H9 (cell line): ENCODE results near the gene ZNF688. TPM values are rescaled to one million over a fixed set of nuclear protein-coding genes. Genes with fewer than 3 reads are reported as not detected.

Source experiments
- DNase-seq: peaks from one replicate; pipeline ENCODE4 v3.0.0-alpha.2; 2017
- H2AFZ ChIP-seq: one replicate; pipeline ENCODE4 v1.6.1; 2013; ENCODE audit warnings: mild to moderate bottlenecking, low read length, control low read depth, moderate library complexity
- H2AK5ac ChIP-seq: 2 replicates; pipeline ENCODE4 v1.6.1; 2013; ENCODE audit warnings: low read length, control low read depth, mixed read lengths; ENCODE audit not compliant: insufficient read length
- H2BK120ac ChIP-seq: one replicate; pipeline ENCODE4 v1.6.1; 2013; ENCODE audit warnings: low read depth, mild to moderate bottlenecking, low read length, control low read depth, inconsistent platforms; ENCODE audit not compliant: poor library complexity, severe bottlenecking
- H2BK12ac ChIP-seq: 2 replicates; pipeline ENCODE4 v1.6.1; 2013; ENCODE audit warnings: low read length, control low read depth, mixed read lengths, low read depth; ENCODE audit not compliant: insufficient read length
- H2BK15ac ChIP-seq: 2 replicates; pipeline ENCODE4 v1.6.1; 2013; ENCODE audit warnings: low read depth, low read length, control low read depth
- H2BK20ac ChIP-seq: one replicate; pipeline ENCODE4 v1.6.1; 2013; ENCODE audit warnings: low read depth, mild to moderate bottlenecking, low read length, control low read depth, inconsistent platforms; ENCODE audit not compliant: poor library complexity, severe bottlenecking
- H2BK5ac ChIP-seq: 2 replicates; pipeline ENCODE4 v1.6.1; 2013; ENCODE audit warnings: low read length, control low read depth, mixed read lengths; ENCODE audit not compliant: insufficient read length
- H3K14ac ChIP-seq: 2 replicates; pipeline ENCODE4 v1.6.1; 2013; ENCODE audit warnings: low read length, control low read depth; ENCODE audit not compliant: insufficient read depth
- H3K18ac ChIP-seq: 2 replicates; pipeline ENCODE4 v1.6.1; 2013; ENCODE audit warnings: low read depth, mild to moderate bottlenecking, mixed read lengths, low read length, control low read depth; ENCODE audit not compliant: insufficient read length
- H3K23ac ChIP-seq: 2 replicates; pipeline ENCODE4 v1.6.1; 2013; ENCODE audit warnings: low read length, control low read depth, mixed read lengths, low read depth; ENCODE audit not compliant: insufficient read length
- H3K23me2 ChIP-seq: 2 replicates; pipeline ENCODE4 v1.6.1; 2013; ENCODE audit warnings: low read depth, mild to moderate bottlenecking, mixed read lengths, low read length, control low read depth; ENCODE audit not compliant: insufficient read length, poor library complexity, severe bottlenecking
- H3K27ac ChIP-seq: 2 replicates; pipeline ENCODE4 v1.5.1; 2013; ENCODE audit warnings: low read length, control low read depth, mixed read lengths, low read depth; ENCODE audit not compliant: insufficient read length
- H3K27me3 ChIP-seq: 2 replicates; pipeline ENCODE4 v1.6.1; 2013; ENCODE audit warnings: low read length, control low read depth, inconsistent platforms; ENCODE audit not compliant: insufficient read depth
- H3K4ac ChIP-seq: 2 replicates; pipeline ENCODE4 v1.6.1; 2013; ENCODE audit warnings: low read depth, mild to moderate bottlenecking, control low read depth, inconsistent platforms, low read length, moderate library complexity
- H3K4me1 ChIP-seq: 2 replicates; pipeline ENCODE4 v1.6.1; 2013; ENCODE audit warnings: low read length, control low read depth, inconsistent platforms; ENCODE audit not compliant: insufficient read depth
- H3K4me2 ChIP-seq: 2 replicates; pipeline ENCODE4 v1.6.1; 2013; ENCODE audit warnings: low read length, control low read depth, mixed read lengths; ENCODE audit not compliant: insufficient read length, insufficient read depth
- H3K56ac ChIP-seq: 2 replicates; pipeline ENCODE4 v1.6.1; 2013; ENCODE audit warnings: low read depth, mild to moderate bottlenecking, mixed read lengths, low read length, control low read depth; ENCODE audit not compliant: insufficient read length
- H3K79me1 ChIP-seq: 2 replicates; pipeline ENCODE4 v1.6.1; 2013; ENCODE audit warnings: low read depth, mild to moderate bottlenecking, moderate library complexity, low read length, control low read depth, inconsistent platforms; ENCODE audit not compliant: insufficient read depth, poor library complexity, severe bottlenecking
- H3K79me2 ChIP-seq: 2 replicates; pipeline ENCODE4 v1.6.1; 2013; ENCODE audit warnings: low read length, control low read depth, inconsistent platforms; ENCODE audit not compliant: insufficient read depth
- H3K9ac ChIP-seq: 2 replicates; pipeline ENCODE4 v1.6.1; 2013; ENCODE audit warnings: low read length, control low read depth, mixed read lengths; ENCODE audit not compliant: insufficient read length; ENCODE audit errors: extremely low read depth
- H3K9me3 ChIP-seq: one replicate; pipeline ENCODE4 v1.6.1; 2013; ENCODE audit warnings: low read depth, low read length, inconsistent platforms; ENCODE audit not compliant: control insufficient read depth
- H3T11ph ChIP-seq: one replicate; pipeline ENCODE4 v1.6.1; 2013; ENCODE audit warnings: mild to moderate bottlenecking, low read length, control low read depth, inconsistent platforms
- H4K20me1 ChIP-seq: one replicate; pipeline ENCODE4 v1.6.1; 2013; ENCODE audit not compliant: control insufficient read depth, insufficient read length, insufficient read depth
- H4K5ac ChIP-seq: 2 replicates; pipeline ENCODE4 v1.6.1; 2013; ENCODE audit warnings: low read depth, mild to moderate bottlenecking, mixed read lengths, low read length, control low read depth; ENCODE audit not compliant: insufficient read length
- H4K8ac ChIP-seq: replicated peaks from 2 replicates; pipeline ENCODE4 v1.6.1; 2013; ENCODE audit warnings: low read length, control low read depth, mixed read lengths, low read depth; ENCODE audit not compliant: insufficient read length
- H4K91ac ChIP-seq: 2 replicates; pipeline ENCODE4 v1.6.1; 2013; ENCODE audit warnings: low read depth, mild to moderate bottlenecking, moderate library complexity, mixed read lengths, low read length, control low read depth; ENCODE audit not compliant: insufficient read length
- H3K27ac Mint-ChIP-seq, 3 experiments: 2 replicates in 2 of 3; 3 replicates in 1 of 3; pipeline ENCODE4 v1.8.0; 2020 to 2021; ENCODE audit warnings: mixed read lengths in 3 of 3, mild to moderate bottlenecking in 1 of 3, moderate library complexity in 1 of 3
- H3K27me3 Mint-ChIP-seq: 2 replicates; pipeline ENCODE4 v1.8.0; 2021; ENCODE audit warnings: low read depth, mild to moderate bottlenecking, moderate library complexity, mixed read lengths
- H3K36me3 Mint-ChIP-seq, 3 experiments: 2 replicates in 2 of 3; 3 replicates in 1 of 3; pipeline ENCODE4 v1.8.0; 2020 to 2021; ENCODE audit warnings: low read depth in 3 of 3, mixed read lengths in 3 of 3; ENCODE audit not compliant: insufficient read depth in 1 of 3
- H3K4me1 Mint-ChIP-seq, 2 experiments: 2 replicates each; pipeline ENCODE4 v1.8.0; 2020; ENCODE audit warnings: mixed read lengths in 2 of 2
- H3K4me3 Mint-ChIP-seq, 2 experiments: 2 replicates in 1 of 2; 3 replicates in 1 of 2; pipeline ENCODE4 v1.8.0; 2020 to 2021; ENCODE audit warnings: mild to moderate bottlenecking in 2 of 2, mixed read lengths in 2 of 2, moderate library complexity in 1 of 2
- H3K9me3 Mint-ChIP-seq, 2 experiments: 2 replicates in 1 of 2; 3 replicates in 1 of 2; pipeline ENCODE4 v1.8.0; 2020; ENCODE audit warnings: mild to moderate bottlenecking in 2 of 2, mixed read lengths in 2 of 2, moderate library complexity in 1 of 2
- WGBS: extraction: QIAGEN DNeasy Blood & Tissue Kit; methylation state at CpG from one replicate; pipeline ENCODE4 v1.1.7; 2013; ENCODE audit warnings: missing lambda C conversion rate, low lambda C conversion rate, mixed read lengths; ENCODE audit not compliant: insufficient read length; ENCODE audit errors: extremely low coverage; 5-methylcytosine and 5-hydroxymethylcytosine counted together
- total RNA-seq: library from RNA; stranded (reverse); gene quantifications from 2 replicates; pipeline ENCODE4 v1.2.1, GENCODE V29; 2021
- TF ChIP-seq, protein P1 (sequence below): fragments of 200-600 bp; sonication (generic); conservative IDR thresholded peaks from 3 replicates; pipeline ENCODE4 v1.8.0; 2021; ENCODE audit warnings: antibody characterized with exemption, mild to moderate bottlenecking

The ZNF688 gene
- total RNA-seq, 1 experiment from 2014 or later = 4.5 TPM

DNA sequence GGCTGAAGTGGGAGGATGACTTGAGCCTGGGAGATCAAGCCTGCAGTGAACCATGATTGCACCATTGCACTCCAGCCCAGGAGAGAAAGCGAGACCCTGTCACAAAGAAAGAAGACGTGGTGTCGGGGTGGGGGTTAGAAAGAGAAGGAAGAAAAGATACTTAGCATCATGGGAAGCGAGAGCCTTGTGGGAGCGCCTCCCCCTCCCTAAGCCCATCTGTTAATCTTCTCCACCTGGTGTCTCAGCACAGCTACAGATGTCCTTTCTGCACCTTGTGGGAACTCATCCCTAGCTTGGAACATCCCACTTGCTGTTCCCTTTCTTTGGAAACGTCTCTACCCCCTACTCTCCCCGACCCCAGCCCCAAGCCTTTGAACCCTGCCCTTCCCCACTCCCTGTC, 6.0 kb downstream of the ZNF688 start:
- no CpG with 5 or more reads among the region's 7 CpGs for WGBS
- no peak overlapping the region for H3T11ph ChIP-seq
- H3K4me1 ChIP-seq = no peaks in the 10 kb centered on the region; the same call in 1 of the 2 replicates
- no peak overlapping the region for H3K18ac ChIP-seq
- H3K4ac ChIP-seq = no peak overlapping the region
- no peak overlapping the region for H4K8ac ChIP-seq
- no peak for DNase-seq
- no peak overlapping the region for H2BK15ac ChIP-seq
- Mint-ChIP-seq H3K27me3 (peaks cover 9% of the 10 kb centered on the region), H3K27ac (no peak overlapping the region), H3K36me3 (no peaks in the 10 kb centered on the region), H3K4me1 (peaks cover 5 to 19% of the 10 kb centered on the region in 2 experiments), H3K9me3 (no peaks in the 10 kb centered on the region), H3K4me3 (no peak overlapping the region)
- H4K20me1 ChIP-seq = no peaks in the 10 kb centered on the region
- H2BK20ac ChIP-seq = no peak overlapping the region
- H3K79me2 ChIP-seq = no peaks in the 10 kb centered on the region
- H3K14ac ChIP-seq = no peak overlapping the region
- no peak overlapping the region for H3K27ac ChIP-seq
- H2AK5ac ChIP-seq = no peak overlapping the region
- H3K9me3 ChIP-seq = no peaks in the 10 kb centered on the region
- TF ChIP-seq, protein P1, sequence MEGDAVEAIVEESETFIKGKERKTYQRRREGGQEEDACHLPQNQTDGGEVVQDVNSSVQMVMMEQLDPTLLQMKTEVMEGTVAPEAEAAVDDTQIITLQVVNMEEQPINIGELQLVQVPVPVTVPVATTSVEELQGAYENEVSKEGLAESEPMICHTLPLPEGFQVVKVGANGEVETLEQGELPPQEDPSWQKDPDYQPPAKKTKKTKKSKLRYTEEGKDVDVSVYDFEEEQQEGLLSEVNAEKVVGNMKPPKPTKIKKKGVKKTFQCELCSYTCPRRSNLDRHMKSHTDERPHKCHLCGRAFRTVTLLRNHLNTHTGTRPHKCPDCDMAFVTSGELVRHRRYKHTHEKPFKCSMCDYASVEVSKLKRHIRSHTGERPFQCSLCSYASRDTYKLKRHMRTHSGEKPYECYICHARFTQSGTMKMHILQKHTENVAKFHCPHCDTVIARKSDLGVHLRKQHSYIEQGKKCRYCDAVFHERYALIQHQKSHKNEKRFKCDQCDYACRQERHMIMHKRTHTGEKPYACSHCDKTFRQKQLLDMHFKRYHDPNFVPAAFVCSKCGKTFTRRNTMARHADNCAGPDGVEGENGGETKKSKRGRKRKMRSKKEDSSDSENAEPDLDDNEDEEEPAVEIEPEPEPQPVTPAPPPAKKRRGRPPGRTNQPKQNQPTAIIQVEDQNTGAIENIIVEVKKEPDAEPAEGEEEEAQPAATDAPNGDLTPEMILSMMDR = no peak
- no peaks in the 10 kb centered on the region for H3K79me1 ChIP-seq
- no peak overlapping the region for H3K56ac ChIP-seq
- no peak overlapping the region for H3K9ac ChIP-seq
- H4K5ac ChIP-seq = no peak overlapping the region
- no peak overlapping the region for H2AFZ ChIP-seq
- no peak overlapping the region for H3K23ac ChIP-seq
- no peak overlapping the region for H2BK120ac ChIP-seq
- no peaks in the 10 kb centered on the region for H3K27me3 ChIP-seq
- no peak overlapping the region for H4K91ac ChIP-seq
- H3K23me2 ChIP-seq = peaks cover 4% of the 10 kb centered on the region
- H3K4me2 ChIP-seq = no peak overlapping the region
- H2BK5ac ChIP-seq = no peak overlapping the region
- no peak overlapping the region for H2BK12ac ChIP-seq
